Neural crest cell (in vitro differentiated cells): ENCODE measurements around the gene DUSP9. TPM values are rescaled to one million over a fixed set of nuclear protein-coding genes. Genes with fewer than 3 reads are reported as not detected.

Experiments used
- DNase-seq: peaks from one replicate; pipeline ENCODE4 v3.0.0; 2021; ENCODE audit warnings: low read depth, mixed read lengths, low spot score
- H3K27ac Mint-ChIP-seq: one replicate; pipeline ENCODE4 v1.8.0; 2021; ENCODE audit warnings: mild to moderate bottlenecking, mixed read lengths; ENCODE audit not compliant: unreplicated experiment
- H3K27me3 Mint-ChIP-seq: 2 replicates; pipeline ENCODE4 v1.8.0; 2021; ENCODE audit warnings: low read depth, mild to moderate bottlenecking, mixed read lengths
- H3K36me3 Mint-ChIP-seq: 2 replicates; pipeline ENCODE4 v1.8.0; 2021; ENCODE audit warnings: low read depth, mild to moderate bottlenecking, mixed read lengths
- H3K4me1 Mint-ChIP-seq: 2 replicates; pipeline ENCODE4 v1.8.0; 2021; ENCODE audit warnings: mixed read lengths
- H3K4me3 Mint-ChIP-seq: one replicate; pipeline ENCODE4 v1.8.0; 2021; ENCODE audit warnings: mild to moderate bottlenecking, mixed read lengths
- H3K9me3 Mint-ChIP-seq: 2 replicates; pipeline ENCODE4 v1.8.0; 2021; ENCODE audit warnings: mixed read lengths
- total RNA-seq: library from RNA; stranded (reverse); gene quantifications from 2 replicates; pipeline ENCODE4 v1.2.1, GENCODE V29; 2021
- TF ChIP-seq, protein P1 (sequence below): fragments of 200-600 bp; sonication (generic); conservative IDR thresholded peaks from 2 replicates; pipeline ENCODE4 v1.5.0; 2021; ENCODE audit warnings: antibody characterized with exemption, mild to moderate bottlenecking

Gene DUSP9
- total RNA-seq, 1 donor from 2014 or later: 1.7 TPM

- DNase-seq: no peak
- peaks cover 3% of the 10 kb centered on the region for H3K27me3 Mint-ChIP-seq
- peaks cover 13% of the 10 kb centered on the region for H3K4me1 Mint-ChIP-seq
- no peak overlapping the region for H3K27ac Mint-ChIP-seq
- peaks cover 2% of the 10 kb centered on the region for H3K36me3 Mint-ChIP-seq
- TF ChIP-seq, protein P1, sequence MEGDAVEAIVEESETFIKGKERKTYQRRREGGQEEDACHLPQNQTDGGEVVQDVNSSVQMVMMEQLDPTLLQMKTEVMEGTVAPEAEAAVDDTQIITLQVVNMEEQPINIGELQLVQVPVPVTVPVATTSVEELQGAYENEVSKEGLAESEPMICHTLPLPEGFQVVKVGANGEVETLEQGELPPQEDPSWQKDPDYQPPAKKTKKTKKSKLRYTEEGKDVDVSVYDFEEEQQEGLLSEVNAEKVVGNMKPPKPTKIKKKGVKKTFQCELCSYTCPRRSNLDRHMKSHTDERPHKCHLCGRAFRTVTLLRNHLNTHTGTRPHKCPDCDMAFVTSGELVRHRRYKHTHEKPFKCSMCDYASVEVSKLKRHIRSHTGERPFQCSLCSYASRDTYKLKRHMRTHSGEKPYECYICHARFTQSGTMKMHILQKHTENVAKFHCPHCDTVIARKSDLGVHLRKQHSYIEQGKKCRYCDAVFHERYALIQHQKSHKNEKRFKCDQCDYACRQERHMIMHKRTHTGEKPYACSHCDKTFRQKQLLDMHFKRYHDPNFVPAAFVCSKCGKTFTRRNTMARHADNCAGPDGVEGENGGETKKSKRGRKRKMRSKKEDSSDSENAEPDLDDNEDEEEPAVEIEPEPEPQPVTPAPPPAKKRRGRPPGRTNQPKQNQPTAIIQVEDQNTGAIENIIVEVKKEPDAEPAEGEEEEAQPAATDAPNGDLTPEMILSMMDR: no peak
- peak overlapping the region; percentile 69 for H3K4me3 Mint-ChIP-seq
- H3K9me3 Mint-ChIP-seq: peaks cover 10% of the 10 kb centered on the region
These were observed 37.6 kb downstream of the DUSP9 start for GRCh38 chrX:153684467-153685155.

DNA sequence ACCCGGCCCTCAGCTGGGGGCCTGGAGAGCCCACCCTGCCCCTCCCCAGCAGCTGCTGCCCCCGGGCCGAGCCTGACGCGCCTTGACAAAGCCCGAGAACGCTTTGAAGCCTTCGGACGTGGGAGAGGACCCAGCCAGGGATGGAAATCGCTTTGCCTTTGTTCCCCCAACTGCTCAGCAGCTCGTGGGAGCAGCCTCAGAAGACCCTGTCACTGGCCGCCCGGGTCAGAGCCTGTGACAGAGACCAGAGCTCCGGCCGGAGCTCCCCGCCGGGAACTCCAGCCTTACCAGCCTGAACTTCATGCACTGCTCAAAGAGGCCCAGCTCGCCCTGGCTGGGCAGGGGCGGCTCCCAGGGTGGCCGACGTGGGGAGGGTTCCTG is 38.1 kb downstream of the DUSP9 start:
- no peak for DNase-seq
- Mint-ChIP-seq H3K36me3 (peaks cover 2% of the 10 kb centered on the region), H3K4me1 (peaks cover 13% of the 10 kb centered on the region), H3K27me3 (peaks cover 4% of the 10 kb centered on the region), H3K9me3 (peaks cover 8% of the 10 kb centered on the region), H3K27ac (no peak overlapping the region), H3K4me3 (peak overlapping the region; percentile 69)
- TF ChIP-seq, protein P1: no peak

DNA sequence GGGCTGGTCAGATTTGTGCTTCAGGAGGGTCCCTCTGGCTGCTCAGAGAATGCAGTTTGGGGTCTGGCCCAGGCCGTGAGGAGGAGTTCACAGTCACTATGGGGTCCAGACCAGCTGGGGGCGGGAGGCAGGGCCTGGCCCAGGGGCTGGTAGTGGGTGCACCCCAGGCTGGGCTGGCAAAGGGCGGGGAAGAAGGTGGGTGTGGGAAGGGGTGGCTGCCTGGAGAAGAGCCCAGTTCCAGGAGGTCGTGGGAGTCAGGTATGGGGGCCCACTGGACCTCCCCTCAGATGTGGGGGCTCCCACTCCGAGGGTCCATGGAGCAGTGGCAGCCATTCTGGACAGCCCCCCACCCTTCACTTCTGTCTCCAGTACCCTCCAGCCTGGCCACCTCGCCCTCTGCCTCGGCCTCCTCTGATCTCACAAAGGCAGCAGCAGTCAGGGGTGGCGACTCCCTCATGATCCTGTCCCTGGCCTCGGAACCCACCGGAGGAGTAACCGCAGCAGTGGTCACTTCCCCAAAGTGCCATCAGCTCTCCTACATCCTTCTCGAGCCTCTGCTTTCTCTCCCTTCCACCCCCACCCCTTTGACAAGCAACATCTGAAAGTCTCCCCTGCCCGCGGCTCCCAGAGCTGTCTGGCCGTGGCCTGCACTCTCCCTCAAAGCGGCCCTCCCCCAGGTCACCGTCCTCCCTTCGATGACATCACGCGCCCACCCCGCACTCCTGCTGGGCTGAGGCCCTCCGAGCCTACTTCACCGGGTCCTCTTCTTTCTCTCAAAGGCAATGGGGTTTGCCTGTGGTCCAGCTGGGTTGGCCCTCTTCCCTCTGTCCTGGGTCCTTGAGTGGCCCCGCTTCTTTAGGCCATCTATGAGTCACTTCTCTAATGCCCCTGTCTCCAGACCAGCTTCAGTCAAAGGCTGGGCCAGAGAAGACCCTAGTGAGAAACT is 39.0 kb downstream of the DUSP9 start:
- H3K27ac Mint-ChIP-seq: peak overlapping the region; percentile 95
- no peak for DNase-seq
- peak overlapping the region; percentile 85 for H3K4me3 Mint-ChIP-seq
- H3K27me3 Mint-ChIP-seq: peaks cover 3% of the 10 kb centered on the region
- TF ChIP-seq, protein P1: no peak
- peaks cover 2% of the 10 kb centered on the region for H3K36me3 Mint-ChIP-seq
- H3K4me1 Mint-ChIP-seq: peaks cover 13% of the 10 kb centered on the region
- H3K9me3 Mint-ChIP-seq: peaks cover 6% of the 10 kb centered on the region

GRCh38 chrX:153686711-153687110 is 39.7 kb downstream of the DUSP9 start:
- no peak overlapping the region for H3K27ac Mint-ChIP-seq
- no peak for DNase-seq
- H3K9me3 Mint-ChIP-seq: peaks cover 6% of the 10 kb centered on the region
- peaks cover 2% of the 10 kb centered on the region for H3K36me3 Mint-ChIP-seq
- peaks cover 3% of the 10 kb centered on the region for H3K27me3 Mint-ChIP-seq
- TF ChIP-seq, protein P1: no peak
- H3K4me3 Mint-ChIP-seq: peak overlapping the region; percentile 85
- H3K4me1 Mint-ChIP-seq: peaks cover 13% of the 10 kb centered on the region

GRCh38 chrX:153687121-153688039 is 40.4 kb downstream of the DUSP9 start, which contains the start of gene SLC6A8:
TSS of gene SLC6A8 (plus strand) at chrX:153687926. CDS start at chrX:153688575, 649 bp downstream.
- Mint-ChIP-seq H3K27ac (no peak within 1 kb of the TSS), H3K4me3 (peak within 1 kb of the TSS; percentile 85), H3K27me3 (peaks cover 3% of the 10 kb centered on the region), H3K36me3 (peaks cover 2% of the 10 kb centered on the region), H3K4me1 (peaks cover 13% of the 10 kb centered on the region), H3K9me3 (peaks cover 6% of the 10 kb centered on the region)
- TF ChIP-seq, protein P1: peak; percentile 52
- peak; percentile 62 for DNase-seq
